Uterus (tissue), 2 donors: ENCODE data around the gene OBSCN.

Source experiments
- CTCF ChIP-seq, 4 experiments: fragments of 200-600 bp in 2 of 4; fragments of 450-650 bp in 2 of 4; sonication (generic) in 2 of 4; IDR thresholded peaks; one replicate each; pipeline ENCODE4 v1.5.1; 2016 to 2019; ENCODE audit warnings: antibody characterized with exemption in 4 of 4, mild to moderate bottlenecking in 2 of 4, moderate library complexity in 1 of 4
- POLR2A ChIP-seq, 2 donors: fragments of 450-650 bp; IDR thresholded peaks; one replicate each; pipeline ENCODE4 v1.6.1; 2016; ENCODE audit warnings: antibody characterized with exemption in 2 of 2, mild to moderate bottlenecking in 1 of 2, moderate library complexity in 1 of 2

GRCh38 chr1:228343191-228343661, 135.4 kb downstream of the OBSCN start:
- TF ChIP-seq POLR2A (IDR thresholded peaks at IDR 0.05) = no peak
- TF ChIP-seq CTCF (IDR thresholded peaks at IDR 0.05) = no peak
